ENCODE results near the gene RFX7. TPM values are rescaled to one million over a fixed set of nuclear protein-coding genes. Genes with fewer than 3 reads are reported as not detected.

The RFX7 gene
- total RNA-seq, 2 donors from 2014 or later = 9.9 to 10.1 TPM

Other genes with a start within 250 kb of the RFX7 start
- 1 to 10 TPM; 2.4 to 3.8 TPM for gene TEX9, start 121.5 kb upstream of the RFX7 start, total RNA-seq
- 1 to 10 TPM; 1.5 to 2.2 TPM for gene MNS1, start 221.3 kb upstream of the RFX7 start, total RNA-seq

All from posterior vena cava (tissue), 2 donors.